Measurements from ENCODE around the gene RNF214. TPM values are rescaled to one million over a fixed set of nuclear protein-coding genes. Genes with fewer than 3 reads are reported as not detected.
A peak's percentile ranks its signal among the peaks of the same experiment; 100 is the strongest.

Gene RNF214
- total and polyA plus RNA-seq, 2 donors (not counting 1 experiment from before 2014, with no cell fraction given), result 12.1 to 13.4 TPM

DNA sequence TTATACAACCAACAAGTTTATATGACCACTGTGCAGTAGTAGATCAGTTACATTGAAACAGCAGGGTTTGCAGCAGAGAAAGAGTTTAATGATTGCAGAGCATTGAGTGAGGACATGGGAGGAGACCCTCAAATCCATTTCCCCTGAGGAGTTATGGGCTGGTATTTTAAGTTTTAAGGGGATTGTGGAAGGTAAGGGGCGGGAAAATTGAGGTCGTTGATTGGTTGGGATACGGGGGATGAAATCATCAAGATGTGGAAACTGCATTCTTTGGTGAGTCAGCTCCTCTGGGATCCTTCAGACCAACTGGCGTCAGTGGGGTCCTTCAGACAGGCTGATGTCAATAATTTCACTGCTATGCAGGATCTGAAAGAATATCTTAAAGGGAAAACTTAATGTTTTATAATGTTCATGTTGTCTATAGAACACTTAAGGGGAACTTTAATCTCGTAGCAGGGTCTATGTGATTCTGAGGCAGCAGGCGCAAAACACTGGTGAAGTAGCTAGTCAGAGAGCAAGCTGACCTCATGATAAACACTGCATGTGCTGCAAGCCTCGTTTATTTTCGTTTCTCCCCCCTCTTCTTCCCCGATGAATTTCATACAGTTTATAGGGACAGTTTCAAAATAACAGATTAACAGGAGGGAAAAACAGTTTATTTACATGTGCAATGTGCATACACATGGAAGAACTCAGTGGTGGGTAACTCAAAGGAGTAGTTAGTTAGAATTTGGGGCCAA lies 41.2 kb downstream of the RNF214 start:
- Histone ChIP-seq H3K9me3 (ENCODE audit: control insufficient read depth, insufficient read depth, low read depth, low read length) (no peaks in the 10 kb centered on the region), H2AFZ (ENCODE audit: low read length) (no peak overlapping the region), H3K4me1 (ENCODE audit: control insufficient read depth, extremely low read depth, insufficient read depth, low read length) (no peaks in the 10 kb centered on the region), H4K20me1 (ENCODE audit: control insufficient read depth, extremely low read depth, insufficient read depth, low read length) (no peaks in the 10 kb centered on the region), H3K4me2 (ENCODE audit: extremely low read depth, insufficient read depth, low read length) (no peak overlapping the region), H3K9ac (ENCODE audit: insufficient read depth, low read length) (no peak overlapping the region), H3K79me2 (ENCODE audit: control insufficient read depth, insufficient read depth, low read length) (no peaks in the 10 kb centered on the region), H3K27me3 (ENCODE audit: control insufficient read depth, insufficient read depth, low read length) (no peaks in the 10 kb centered on the region), H3K36me3 (ENCODE audit: control insufficient read depth, insufficient read depth, low read length) (no peaks in the 10 kb centered on the region), H3K4me3 (replicated peaks in 1 of 4; ENCODE audit: control extremely low read depth in 1 of 4, insufficient read depth in 1 of 4, low read depth in 3 of 4, low read length in 4 of 4) (peak overlapping the region in 1 of 4 experiments; percentile 34), H3K27ac (ENCODE audit: insufficient read depth, low read length) (peak overlapping the region; percentile 63)
- no peak for TF ChIP-seq EZH2 (IDR thresholded peaks at IDR 0.05; ENCODE audit: low read length, missing control alignments)
- TF ChIP-seq, protein P1, sequence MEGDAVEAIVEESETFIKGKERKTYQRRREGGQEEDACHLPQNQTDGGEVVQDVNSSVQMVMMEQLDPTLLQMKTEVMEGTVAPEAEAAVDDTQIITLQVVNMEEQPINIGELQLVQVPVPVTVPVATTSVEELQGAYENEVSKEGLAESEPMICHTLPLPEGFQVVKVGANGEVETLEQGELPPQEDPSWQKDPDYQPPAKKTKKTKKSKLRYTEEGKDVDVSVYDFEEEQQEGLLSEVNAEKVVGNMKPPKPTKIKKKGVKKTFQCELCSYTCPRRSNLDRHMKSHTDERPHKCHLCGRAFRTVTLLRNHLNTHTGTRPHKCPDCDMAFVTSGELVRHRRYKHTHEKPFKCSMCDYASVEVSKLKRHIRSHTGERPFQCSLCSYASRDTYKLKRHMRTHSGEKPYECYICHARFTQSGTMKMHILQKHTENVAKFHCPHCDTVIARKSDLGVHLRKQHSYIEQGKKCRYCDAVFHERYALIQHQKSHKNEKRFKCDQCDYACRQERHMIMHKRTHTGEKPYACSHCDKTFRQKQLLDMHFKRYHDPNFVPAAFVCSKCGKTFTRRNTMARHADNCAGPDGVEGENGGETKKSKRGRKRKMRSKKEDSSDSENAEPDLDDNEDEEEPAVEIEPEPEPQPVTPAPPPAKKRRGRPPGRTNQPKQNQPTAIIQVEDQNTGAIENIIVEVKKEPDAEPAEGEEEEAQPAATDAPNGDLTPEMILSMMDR (conservative IDR thresholded peaks at IDR 0.05 in 1 of 2, IDR thresholded peaks at IDR 0.05 in 1 of 2; ENCODE audit: low read depth in 1 of 2, low read length in 2 of 2), result no peak
- peak; percentile 85 to 89 for DNase-seq (ENCODE audit: low read depth in 2 of 2)

DNA sequence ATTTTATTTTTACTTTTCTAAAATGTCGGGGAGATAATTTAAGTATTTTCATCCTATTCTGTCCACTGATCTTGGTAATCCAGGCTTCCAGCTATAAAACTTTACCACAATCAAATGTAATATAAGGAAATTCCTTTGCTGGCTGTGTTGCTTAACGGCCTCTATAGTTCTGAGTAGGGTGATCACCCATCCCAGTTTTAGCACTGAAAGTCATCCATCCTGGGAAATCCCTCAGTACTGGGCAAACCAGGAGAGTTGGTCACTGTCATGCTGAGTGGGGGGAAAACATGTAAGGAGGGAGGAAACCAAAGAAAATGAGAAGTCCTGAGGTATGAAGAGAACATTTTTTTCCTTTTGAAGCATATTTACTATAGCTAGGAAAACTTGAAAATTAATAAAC lies 45.9 kb downstream of the RNF214 start:
- no peak for DNase-seq (ENCODE audit: low read depth in 2 of 2)
- Histone ChIP-seq H3K4me1 (ENCODE audit: control insufficient read depth, extremely low read depth, insufficient read depth, low read length) (peaks cover 14% of the 10 kb centered on the region), H3K27ac (ENCODE audit: insufficient read depth, low read length) (no peak overlapping the region), H3K36me3 (ENCODE audit: control insufficient read depth, insufficient read depth, low read length) (no peaks in the 10 kb centered on the region), H2AFZ (ENCODE audit: low read length) (no peak overlapping the region), H3K79me2 (ENCODE audit: control insufficient read depth, insufficient read depth, low read length) (no peaks in the 10 kb centered on the region), H3K4me3 (replicated peaks in 1 of 4; ENCODE audit: control extremely low read depth in 1 of 4, insufficient read depth in 1 of 4, low read depth in 3 of 4, low read length in 4 of 4) (no peak overlapping the region), H3K4me2 (ENCODE audit: extremely low read depth, insufficient read depth, low read length) (no peak overlapping the region), H3K9ac (ENCODE audit: insufficient read depth, low read length) (no peak overlapping the region), H4K20me1 (ENCODE audit: control insufficient read depth, extremely low read depth, insufficient read depth, low read length) (no peaks in the 10 kb centered on the region), H3K27me3 (ENCODE audit: control insufficient read depth, insufficient read depth, low read length) (no peaks in the 10 kb centered on the region), H3K9me3 (ENCODE audit: control insufficient read depth, insufficient read depth, low read depth, low read length) (no peaks in the 10 kb centered on the region)
- TF ChIP-seq EZH2 (IDR thresholded peaks at IDR 0.05; ENCODE audit: low read length, missing control alignments), result no peak
- TF ChIP-seq, protein P1 (conservative IDR thresholded peaks at IDR 0.05 in 1 of 2, IDR thresholded peaks at IDR 0.05 in 1 of 2; ENCODE audit: low read depth in 1 of 2, low read length in 2 of 2), result no peak

DNA sequence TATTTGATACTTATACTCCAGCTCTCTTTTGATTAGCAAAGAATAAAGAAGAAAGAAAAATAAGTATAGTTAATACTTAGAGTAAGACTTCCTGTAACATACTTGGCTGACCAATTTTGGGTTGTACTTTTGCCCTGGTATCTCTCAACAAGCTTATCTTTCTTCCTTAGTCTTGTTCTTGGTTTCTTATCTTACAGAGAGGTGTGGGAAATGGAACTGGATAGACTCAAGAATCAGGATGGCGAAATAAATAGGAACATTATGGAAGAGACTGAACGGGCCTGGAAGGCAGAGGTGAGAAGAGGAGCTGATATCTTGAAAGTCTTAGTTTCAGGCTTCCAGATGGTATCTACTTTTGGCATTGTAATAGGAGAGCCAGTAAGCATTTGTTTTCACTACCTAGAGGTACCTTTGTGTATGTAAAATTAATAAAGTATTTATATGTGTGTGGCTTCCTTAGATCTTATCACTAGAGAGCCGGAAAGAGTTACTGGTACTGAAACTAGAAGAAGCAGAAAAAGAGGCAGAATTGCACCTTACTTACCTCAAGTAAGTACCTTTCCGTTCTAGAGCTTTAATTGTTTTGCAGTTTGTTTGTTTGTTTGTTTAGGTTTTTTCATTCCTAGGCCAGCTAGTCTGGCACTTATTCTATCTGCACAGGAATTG lies 47.4 kb downstream of the RNF214 start:
- no peak for TF ChIP-seq EZH2 (IDR thresholded peaks at IDR 0.05; ENCODE audit: low read length, missing control alignments)
- TF ChIP-seq, protein P1 (conservative IDR thresholded peaks at IDR 0.05 in 1 of 2, IDR thresholded peaks at IDR 0.05 in 1 of 2; ENCODE audit: low read depth in 1 of 2, low read length in 2 of 2), result no peak
- Histone ChIP-seq H3K4me1 (ENCODE audit: control insufficient read depth, extremely low read depth, insufficient read depth, low read length) (peaks cover 14% of the 10 kb centered on the region), H3K9me3 (ENCODE audit: control insufficient read depth, insufficient read depth, low read depth, low read length) (no peaks in the 10 kb centered on the region), H3K27ac (ENCODE audit: insufficient read depth, low read length) (no peak overlapping the region), H3K4me3 (replicated peaks in 1 of 4; ENCODE audit: control extremely low read depth in 1 of 4, insufficient read depth in 1 of 4, low read depth in 3 of 4, low read length in 4 of 4) (no peak overlapping the region), H4K20me1 (ENCODE audit: control insufficient read depth, extremely low read depth, insufficient read depth, low read length) (no peaks in the 10 kb centered on the region), H3K36me3 (ENCODE audit: control insufficient read depth, insufficient read depth, low read length) (no peaks in the 10 kb centered on the region), H3K9ac (ENCODE audit: insufficient read depth, low read length) (no peak overlapping the region), H2AFZ (ENCODE audit: low read length) (no peak overlapping the region), H3K27me3 (ENCODE audit: control insufficient read depth, insufficient read depth, low read length) (no peaks in the 10 kb centered on the region), H3K79me2 (ENCODE audit: control insufficient read depth, insufficient read depth, low read length) (no peaks in the 10 kb centered on the region), H3K4me2 (ENCODE audit: extremely low read depth, insufficient read depth, low read length) (no peak overlapping the region)
- peak in 1 of 2 donors; percentile 21 for DNase-seq (ENCODE audit: low read depth in 2 of 2)
